Keratinocyte (primary cell): Measurements from ENCODE around the gene UQCR10.

Experiments used
- CTCF ChIP-seq, 3 experiments: IDR thresholded peaks in 1 of 3; conservative IDR thresholded peaks in 1 of 3; optimal IDR thresholded peaks in 1 of 3; 2 replicates in 2 of 3; 3 replicates in 1 of 3; pipeline versions ENCODE3 to v1.5.1; 2011; ENCODE audit warnings: low read length in 3 of 3, mild to moderate bottlenecking in 3 of 3, moderate library complexity in 2 of 3, control low read depth in 1 of 3, inconsistent platforms in 1 of 3; ENCODE audit not compliant: insufficient read depth in 2 of 3; ENCODE audit errors: extremely low read depth in 1 of 3
- EZH2 ChIP-seq: IDR thresholded peaks from one replicate; pipeline ENCODE4 v1.6.1; 2012; ENCODE audit warnings: inconsistent platforms, mild to moderate bottlenecking, low read length, moderate library complexity

GRCh38 chr22:29810216-29810615 lies 43.0 kb downstream of the UQCR10 start:
- TF ChIP-seq CTCF (optimal IDR thresholded peaks at IDR 0.05 in 1 of 3, IDR thresholded peaks at IDR 0.05 in 1 of 3, conservative IDR thresholded peaks at IDR 0.05 in 1 of 3; ENCODE audit: extremely low read depth in 1 of 3, insufficient read depth in 2 of 3, low read length in 3 of 3) (no peak), EZH2 (no peak)
